GM18511 (cell line): ENCODE measurements around the gene KIF20A.
"Not testable (repeated sequence)": the region's sequence is repeated elsewhere in the genome, so short reads cannot be mapped to it uniquely, and the experiment has no call there.

Experiments
- ATAC-seq: cut with Tn5 transposase; IDR thresholded peaks from one replicate; pipeline ENCODE4 v1.9.1; 2021; ENCODE audit warnings: mild to moderate bottlenecking, moderate library complexity; ENCODE audit not compliant: unreplicated experiment

Gene KIF20A

GRCh38 chr5:138182808-138183207 is 3.9 kb downstream of the KIF20A start:
- ATAC-seq = no peak

GRCh38 chr5:138186002-138186447 is 7.1 kb downstream of the KIF20A start:
- no peak for ATAC-seq

GRCh38 chr5:138188626-138189025 is 9.7 kb downstream of the KIF20A start:
- no peak for ATAC-seq

- no peak for ATAC-seq
Observed at GRCh38 chr5:138192826-138193225, 13.9 kb downstream of the KIF20A start.

- ATAC-seq = not testable (repeated sequence)
Observed at GRCh38 chr5:138193859-138194258, 14.9 kb downstream of the KIF20A start.

- no peak for ATAC-seq
Observed at GRCh38 chr5:138210985-138211384, 32.1 kb downstream of the KIF20A start.

GRCh38 chr5:138212828-138213160 is 33.9 kb downstream of the KIF20A start:
- peak; percentile 29 for ATAC-seq

GRCh38 chr5:138213161-138214029 is 34.5 kb downstream of the KIF20A start, which contains the start of gene CDC23:
CDC23 (minus strand) TSS chr5:138213323; CDS start chr5:138213312, 11 bp downstream.
- ATAC-seq = peak; percentile 96

GRCh38 chr5:138216799-138217198 is 37.9 kb downstream of the KIF20A start:
- no peak for ATAC-seq

GRCh38 chr5:138223532-138223931 is 44.6 kb downstream of the KIF20A start:
- ATAC-seq = no peak

- ATAC-seq = no peak
Observed at GRCh38 chr5:138224712-138225111, 45.8 kb downstream of the KIF20A start.

- ATAC-seq = no peak
Observed at GRCh38 chr5:138226910-138227309, 48.0 kb downstream of the KIF20A start.

GRCh38 chr5:138229387-138229786 is 50.5 kb downstream of the KIF20A start:
- ATAC-seq = no peak

GRCh38 chr5:138230261-138230660 is 51.3 kb downstream of the KIF20A start:
- no peak for ATAC-seq

GRCh38 chr5:138230981-138231589 is 52.2 kb downstream of the KIF20A start:
- no peak for ATAC-seq

GRCh38 chr5:138233280-138233679 is 54.4 kb downstream of the KIF20A start:
- ATAC-seq = no peak

- no peak for ATAC-seq
Observed at GRCh38 chr5:138234651-138235050, 55.7 kb downstream of the KIF20A start.
